NCI-H2029 treated with DMSO at 0.1 percent for 48 hours (cell line): ENCODE data around the gene FMO1.
A peak's percentile ranks its signal among the peaks of the same experiment; 100 is the strongest.
"Not testable (repeated sequence)": the region's sequence is repeated elsewhere in the genome, so short reads cannot be mapped to it uniquely, and the experiment has no call there.

Source experiments
- DNase-seq: peaks from one replicate; lab custom pipeline; 2025; lab: John Stamatoyannopoulos, UW

FMO1 gene

GRCh38 chr1:171279678-171280077, 31.4 kb downstream of the FMO1 start:
- no peak for DNase-seq

DNA sequence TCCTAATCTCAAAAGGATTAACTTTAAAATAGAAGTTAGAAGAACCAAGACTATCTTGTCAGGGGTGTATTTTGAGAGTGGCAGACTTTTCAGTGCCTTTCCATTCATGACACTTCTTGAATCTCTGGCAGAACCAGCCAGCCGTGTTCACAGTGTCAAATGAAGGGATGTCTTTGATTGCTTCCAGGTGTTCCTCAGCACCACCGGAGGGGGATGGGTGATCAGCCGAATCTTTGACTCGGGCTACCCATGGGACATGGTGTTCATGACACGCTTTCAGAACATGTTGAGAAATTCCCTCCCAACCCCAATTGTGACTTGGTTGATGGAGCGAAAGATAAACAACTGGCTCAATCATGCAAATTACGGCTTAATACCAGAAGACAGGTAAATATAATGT, 32.3 kb downstream of the FMO1 start:
- no peak for DNase-seq

- no peak for DNase-seq
These were observed 37.9 kb downstream of the FMO1 start for GRCh38 chr1:171286032-171286705.

DNA sequence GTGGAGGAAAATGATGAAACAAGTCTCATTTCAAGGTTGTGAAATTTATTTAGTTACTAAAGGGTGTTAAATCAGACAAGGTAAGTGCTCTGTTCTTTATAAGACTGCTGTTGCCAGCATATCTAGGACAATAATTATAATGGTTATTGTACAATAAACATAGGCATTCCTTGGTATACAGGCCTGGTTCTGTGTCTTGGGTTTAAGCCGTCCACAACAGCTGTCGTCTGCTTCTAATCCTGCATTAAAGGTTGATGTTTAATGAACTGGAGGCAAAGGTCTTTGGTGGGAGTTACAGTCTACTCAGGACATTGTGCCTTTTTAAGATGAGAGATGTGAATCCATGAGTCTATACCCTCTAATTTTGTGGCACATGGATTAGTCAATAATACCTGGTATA, 42.3 kb downstream of the FMO1 start:
- no peak for DNase-seq

GRCh38 chr1:171292799-171293198, 44.5 kb downstream of the FMO1 start:
- no peak for DNase-seq

DNA sequence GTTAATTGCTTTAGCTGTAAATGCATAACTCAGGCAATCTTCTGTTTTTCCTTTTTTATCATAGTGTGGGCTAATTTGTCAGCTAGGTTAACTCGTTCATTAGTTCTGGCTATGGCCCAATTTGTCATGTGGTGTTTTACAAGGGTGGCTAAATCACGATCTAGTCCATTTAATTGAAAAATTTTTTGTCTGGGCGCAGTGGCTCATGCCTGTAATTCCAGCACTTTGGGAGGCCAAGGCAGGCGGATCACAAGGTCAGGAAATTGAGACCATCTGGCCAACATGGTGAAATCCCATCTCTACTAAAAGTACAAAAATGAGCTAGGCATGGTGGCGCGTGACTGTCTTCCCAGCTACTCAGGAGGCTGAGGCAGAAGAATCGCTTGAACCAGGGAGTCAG, 47.1 kb downstream of the FMO1 start:
- DNase-seq, result not testable (repeated sequence)

GRCh38 chr1:171295821-171296220, 47.5 kb downstream of the FMO1 start:
- no peak for DNase-seq

- no peak for DNase-seq
These were observed 48.6 kb downstream of the FMO1 start for GRCh38 chr1:171296897-171297296.

- DNase-seq, result no peak
These were observed 50.4 kb downstream of the FMO1 start for GRCh38 chr1:171298696-171299095.

DNA sequence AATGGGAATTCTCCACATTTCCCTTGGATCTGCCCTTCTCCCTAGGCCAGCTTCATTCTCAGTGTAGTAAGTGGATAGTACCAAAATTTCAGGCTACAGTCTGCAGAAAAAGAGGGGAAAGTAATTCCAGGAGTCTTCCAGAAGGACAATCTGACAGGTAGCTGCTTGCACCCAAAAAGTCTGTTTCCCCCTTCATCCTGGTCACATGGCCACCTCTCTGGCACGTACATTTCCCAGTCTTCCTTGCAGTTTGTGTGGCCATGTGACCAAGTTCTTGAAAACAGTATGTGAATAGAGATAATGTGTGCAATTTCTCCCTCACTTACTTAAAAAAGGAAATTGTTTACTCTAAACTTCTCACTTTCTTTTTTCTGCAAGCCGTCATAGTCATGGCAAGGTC, 51.0 kb downstream of the FMO1 start:
- DNase-seq, result no peak

DNA sequence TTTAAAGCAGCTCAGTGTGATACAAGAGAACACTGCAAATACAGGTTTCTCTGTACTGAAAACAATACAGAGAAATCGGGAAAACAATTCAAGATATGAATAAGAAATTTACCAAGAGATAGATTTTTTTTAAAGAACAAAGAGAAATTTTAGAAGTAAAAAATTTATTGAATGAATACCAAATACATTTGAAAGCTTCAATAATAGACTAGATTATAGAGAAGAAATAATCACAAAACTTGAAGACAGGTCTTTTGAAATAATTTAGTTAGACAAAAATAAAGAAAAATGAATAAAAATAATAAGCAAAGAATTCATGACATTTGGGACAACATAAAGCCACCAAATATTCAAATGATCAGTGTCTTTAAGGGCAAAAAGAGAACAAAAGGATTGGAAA, 52.1 kb downstream of the FMO1 start:
- DNase-seq, result no peak

DNA sequence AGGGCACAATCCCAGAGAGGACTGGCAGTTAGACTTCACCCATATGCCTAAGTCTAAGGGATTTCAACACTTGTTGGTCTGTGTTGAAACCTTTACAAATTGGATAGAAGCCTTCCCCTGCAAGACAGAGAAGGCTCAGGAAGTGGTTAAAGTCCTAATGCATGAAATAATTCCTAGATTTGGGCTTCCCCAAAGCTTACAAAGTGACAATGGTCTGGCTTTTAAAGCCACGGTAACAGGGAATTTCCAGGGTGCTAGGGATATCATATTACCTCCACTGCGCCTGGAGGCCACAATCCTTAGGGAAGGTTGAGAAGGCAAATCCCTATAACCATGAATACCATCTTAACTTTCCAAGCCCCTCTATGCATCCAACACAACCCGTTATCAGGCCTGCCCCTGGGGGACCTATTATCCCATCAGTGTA, 62.4 kb downstream of the FMO1 start:
- no peak for DNase-seq

DNA sequence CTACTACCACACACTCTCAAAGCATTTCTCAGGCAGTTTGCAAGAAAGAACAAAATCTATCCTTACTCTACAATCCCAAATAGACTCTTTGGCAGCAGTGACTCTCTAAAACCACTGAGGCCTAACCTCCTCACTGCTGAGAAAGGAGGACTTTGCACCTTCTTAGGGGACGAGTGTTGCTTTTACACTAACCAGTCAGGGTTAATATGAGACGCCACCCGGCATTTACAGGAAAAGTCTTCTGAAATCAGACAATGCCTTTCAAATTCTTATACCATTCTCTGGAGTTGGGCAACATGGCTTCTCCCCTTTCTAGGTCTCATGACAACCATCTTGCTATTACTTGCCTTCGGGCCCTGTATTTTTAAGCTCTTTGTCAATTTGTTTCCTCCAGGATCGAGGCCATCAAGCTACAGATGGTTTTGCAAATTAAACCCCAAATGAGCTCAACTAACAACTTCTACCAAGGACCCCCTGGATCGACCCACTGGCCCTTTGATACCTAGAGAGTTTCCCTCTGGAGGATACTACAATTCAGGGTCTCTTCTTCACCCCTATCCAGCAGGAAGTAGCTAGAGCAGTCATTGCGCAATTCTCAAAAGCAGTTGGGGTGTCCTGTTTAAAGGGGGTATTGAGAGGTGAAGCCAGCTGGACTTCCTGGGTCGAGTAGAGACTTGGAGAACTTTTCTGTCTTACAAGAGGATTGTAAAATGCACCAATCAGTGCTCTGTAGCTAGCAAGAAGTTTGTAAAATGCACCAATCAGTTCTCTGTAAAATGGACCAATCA, 63.7 kb downstream of the FMO1 start:
- DNase-seq, result no peak

- no peak for DNase-seq
These were observed 65.1 kb downstream of the FMO1 start for GRCh38 chr1:171313319-171313834.

GRCh38 chr1:171313835-171314320, 65.6 kb downstream of the FMO1 start, which contains the start of gene FMO4:
Gene FMO4, plus strand, starts transcription at chr1:171314183. Its CDS starts 5,643 bp downstream, at chr1:171319826.
- DNase-seq, result peak; percentile 27

DNA sequence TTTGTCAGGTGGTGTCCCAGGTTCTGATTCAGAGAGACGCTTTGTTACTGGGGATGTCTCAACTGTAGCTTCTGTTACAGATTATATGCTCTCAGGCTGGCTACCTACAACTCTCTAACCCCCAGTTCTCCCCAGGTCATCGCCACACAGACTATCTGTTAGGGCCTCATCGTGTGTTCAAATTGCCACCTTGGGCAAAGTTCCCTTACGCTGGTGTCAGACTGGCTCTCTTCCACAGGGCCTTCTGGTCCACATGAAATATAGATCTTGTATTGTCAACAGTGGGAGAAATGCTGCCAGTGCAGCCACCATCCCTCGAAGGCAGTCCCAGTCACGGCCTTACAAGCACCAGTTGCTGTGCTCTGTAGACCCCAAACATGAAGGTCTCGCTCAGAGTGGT, 81.0 kb downstream of the FMO1 start:
- DNase-seq, result no peak

DNA sequence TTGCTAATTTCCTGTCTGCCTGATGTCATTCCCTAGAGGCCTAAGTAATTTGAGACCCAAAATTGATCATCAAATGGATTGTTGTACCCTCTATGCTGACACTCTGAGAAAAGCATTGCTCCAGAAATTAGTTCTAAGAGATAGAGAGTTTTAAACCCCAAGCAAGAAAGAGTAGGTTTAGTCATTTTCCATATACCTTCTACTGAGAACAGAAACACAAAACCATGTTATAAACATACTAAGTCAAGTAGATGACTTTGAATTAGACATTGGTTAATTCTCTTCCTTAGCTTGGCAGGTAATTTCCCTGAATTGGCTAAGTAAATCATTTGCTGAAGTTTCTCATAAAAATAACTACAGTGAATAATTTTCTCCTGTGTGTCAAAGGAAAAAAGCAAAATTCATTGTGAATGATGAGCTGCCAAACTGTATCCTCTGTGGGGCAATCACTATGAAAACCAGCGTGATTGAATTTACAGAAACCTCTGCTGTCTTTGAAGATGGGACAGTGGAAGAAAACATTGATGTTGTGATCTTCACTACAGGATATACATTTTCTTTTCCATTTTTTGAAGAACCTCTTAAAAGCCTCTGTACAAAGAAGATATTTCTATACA, 85.8 kb downstream of the FMO1 start:
- no peak for DNase-seq
